Caco-2 (cell line): Measurements from ENCODE around the gene NSDHL. TPM values are rescaled to one million over a fixed set of nuclear protein-coding genes. Genes with fewer than 3 reads are reported as not detected.

ENCODE experiments used
- BruUV-seq: library from RNA; stranded (reverse); fragments of 400-500 nt; replicated peaks from 2 replicates; lab custom pipeline; 2021; lab: Mats Ljungman, UMichigan
- CTCF ChIA-PET: fragments of 300-600 bp; sonication (Branson Sonifier 250); formaldehyde crosslinking; loops from one replicate; lab custom pipeline; 2022; ENCODE audit warnings: antibody characterized with exemption; lab: Charles Lee
- POLR2A ChIA-PET: fragments of 300-600 bp; sonication (Branson Sonifier 250); formaldehyde crosslinking; loops from one replicate; lab custom pipeline; 2022; ENCODE audit warnings: antibody characterized with exemption; lab: Charles Lee
- DNase-seq, 2 experiments: peaks; one replicate each; pipeline versions ENCODE4 v3.0.0 to v3.0.0-alpha.2; 2020 to 2022
- H3K27me3 ChIP-seq: replicated peaks from 2 replicates; pipeline ENCODE4 v1.6.0; 2011; ENCODE audit warnings: low read length; ENCODE audit not compliant: control insufficient read depth, insufficient read depth
- H3K36me3 ChIP-seq: 2 replicates; pipeline ENCODE4 v1.5.1; 2011; ENCODE audit warnings: low read length; ENCODE audit not compliant: control insufficient read depth, insufficient read depth
- H3K4me1 ChIP-seq: fragments of 250-450 bp; sonication (Bioruptor Pico); 2 replicates; pipeline ENCODE4 v1.5.1; 2020; ENCODE audit warnings: mild to moderate bottlenecking
- H3K4me3 ChIP-seq: 2 replicates; pipeline ENCODE4 v1.5.1; 2011; ENCODE audit warnings: low read depth, mild to moderate bottlenecking, control low read depth, low read length
- H3K9me3 ChIP-seq: fragments of 250-450 bp; sonication (Bioruptor Pico); 2 replicates; pipeline ENCODE4 v1.5.1; 2020; ENCODE audit warnings: mild to moderate bottlenecking, moderate library complexity
- H3K27ac Mint-ChIP-seq: one replicate; pipeline ENCODE4 v1.8.0; 2022; ENCODE audit warnings: mixed read lengths; ENCODE audit not compliant: unreplicated experiment
- H3K27me3 Mint-ChIP-seq: one replicate; pipeline ENCODE4 v1.8.0; 2022; ENCODE audit warnings: mixed read lengths; ENCODE audit not compliant: insufficient read depth, unreplicated experiment
- H3K36me3 Mint-ChIP-seq: one replicate; pipeline ENCODE4 v1.8.0; 2022; ENCODE audit warnings: mild to moderate bottlenecking, mixed read lengths; ENCODE audit not compliant: insufficient read depth, unreplicated experiment
- H3K4me1 Mint-ChIP-seq: one replicate; pipeline ENCODE4 v1.8.0; 2022; ENCODE audit warnings: low read depth, mixed read lengths; ENCODE audit not compliant: unreplicated experiment
- H3K4me3 Mint-ChIP-seq: one replicate; pipeline ENCODE4 v1.8.0; 2022; ENCODE audit warnings: mild to moderate bottlenecking, moderate library complexity, mixed read lengths; ENCODE audit not compliant: unreplicated experiment
- H3K9me3 Mint-ChIP-seq: one replicate; pipeline ENCODE4 v1.8.0; 2022; ENCODE audit warnings: mixed read lengths; ENCODE audit not compliant: unreplicated experiment
- CTCF ChIP-seq, 2 experiments: fragments of 200-600 bp in 1 of 2; IDR thresholded peaks; 1 replicate in 1 of 2; 2 replicates in 1 of 2; pipeline versions ENCODE4 v1.5.1 to v1.8.0; 2011 to 2022; ENCODE audit warnings: antibody characterized with exemption in 1 of 2, control low read depth in 1 of 2, inconsistent platforms in 1 of 2, low read depth in 1 of 2, low read length in 1 of 2, mild to moderate bottlenecking in 1 of 2, moderate library complexity in 1 of 2; ENCODE audit not compliant: insufficient read depth in 1 of 2, severe bottlenecking in 1 of 2, unreplicated experiment in 1 of 2
- intact Hi-C: fragments of 100-400 bp; cut with micrococcal nuclease; formaldehyde crosslinking; loops from one replicate; pipeline ENCODE4 v1.10.0; 2022; ENCODE audit not compliant: unreplicated experiment
- total RNA-seq: library from RNA; stranded (reverse); gene quantifications from 2 replicates; pipeline ENCODE4 v1.2.3, GENCODE V29; 2022

The NSDHL gene
- total RNA-seq, 1 experiment from 2014 or later = 34.9 TPM

GRCh38 chrX:152853986-152854385 lies 23.1 kb downstream of the NSDHL start:
- no TSS peak for BruUV-seq
- intact Hi-C loops = no loop called here
- Histone ChIP-seq H3K27me3 (no peaks in the 10 kb centered on the region), H3K9me3 (no peaks in the 10 kb centered on the region), H3K36me3 (no peaks in the 10 kb centered on the region), H3K4me3 (no peak overlapping the region), H3K4me1 (no peaks in the 10 kb centered on the region)
- Mint-ChIP-seq H3K36me3 (peaks cover 53% of the 10 kb centered on the region), H3K27ac (no peak overlapping the region), H3K4me1 (no peaks in the 10 kb centered on the region), H3K4me3 (no peak overlapping the region), H3K9me3 (no peaks in the 10 kb centered on the region), H3K27me3 (no peaks in the 10 kb centered on the region)
- no peak for TF ChIP-seq CTCF (IDR thresholded peaks at IDR 0.05; ENCODE audit: insufficient read depth in 1 of 2, low read depth in 1 of 2, low read length in 1 of 2, severe bottlenecking in 1 of 2, unreplicated experiment in 1 of 2)
- DNase-seq = no peak
- POLR2A ChIA-PET = no interaction called here
- CTCF ChIA-PET = no interaction called here

GRCh38 chrX:152861116-152861515 lies 30.3 kb downstream of the NSDHL start:
- Histone ChIP-seq H3K4me3 (no peak overlapping the region), H3K4me1 (no peaks in the 10 kb centered on the region), H3K27me3 (no peaks in the 10 kb centered on the region), H3K9me3 (no peaks in the 10 kb centered on the region), H3K36me3 (no peaks in the 10 kb centered on the region)
- no peaks in the 10 kb centered on the region for H3K9me3 Mint-ChIP-seq
- DNase-seq = no peak
- H3K27me3 Mint-ChIP-seq = no peaks in the 10 kb centered on the region
- intact Hi-C loops = no loop called here
- H3K4me3 Mint-ChIP-seq = no peak overlapping the region
- H3K27ac Mint-ChIP-seq = no peak overlapping the region
- ChIA-PET CTCF (no interaction called here), POLR2A (no interaction called here)
- H3K4me1 Mint-ChIP-seq = no peaks in the 10 kb centered on the region
- no peak for TF ChIP-seq CTCF (IDR thresholded peaks at IDR 0.05; ENCODE audit: insufficient read depth in 1 of 2, low read depth in 1 of 2, low read length in 1 of 2, severe bottlenecking in 1 of 2, unreplicated experiment in 1 of 2)
- H3K36me3 Mint-ChIP-seq = peaks cover 39% of the 10 kb centered on the region
- no TSS peak for BruUV-seq

- BruUV-seq = no TSS peak
- no peak overlapping the region for H3K27ac Mint-ChIP-seq
- H3K36me3 Mint-ChIP-seq = peaks cover 39% of the 10 kb centered on the region
- no peak for TF ChIP-seq CTCF (IDR thresholded peaks at IDR 0.05; ENCODE audit: insufficient read depth in 1 of 2, low read depth in 1 of 2, low read length in 1 of 2, severe bottlenecking in 1 of 2, unreplicated experiment in 1 of 2)
- H3K4me3 ChIP-seq = no peak overlapping the region
- no peaks in the 10 kb centered on the region for H3K4me1 Mint-ChIP-seq
- no peak overlapping the region for H3K4me3 Mint-ChIP-seq
- DNase-seq = no peak
- ChIA-PET CTCF (no interaction called here), POLR2A (no interaction called here)
- no peaks in the 10 kb centered on the region for H3K9me3 ChIP-seq
- no peaks in the 10 kb centered on the region for H3K27me3 ChIP-seq
- H3K4me1 ChIP-seq = no peaks in the 10 kb centered on the region
- intact Hi-C loops = no loop called here
- H3K27me3 Mint-ChIP-seq = no peaks in the 10 kb centered on the region
- no peaks in the 10 kb centered on the region for H3K9me3 Mint-ChIP-seq
- no peaks in the 10 kb centered on the region for H3K36me3 ChIP-seq
Observed at GRCh38 chrX:152861826-152862225, 31.0 kb downstream of the NSDHL start.
